Suprapubic skin (tissue), 4 donors: ENCODE results near the gene TBC1D16. TPM values are rescaled to one million over a fixed set of nuclear protein-coding genes. Genes with fewer than 3 reads are reported as not detected.

Source experiments
- DNase-seq, 2 donors: peaks; one replicate each; pipeline ENCODE4 v3.0.0-alpha.2; 2019; ENCODE audit warnings: low spot score in 2 of 2
- H3K27ac ChIP-seq: fragments of 200-600 bp; sonication (generic); one replicate; pipeline ENCODE4 v1.5.1; 2019
- H3K27me3 ChIP-seq: fragments of 200-600 bp; sonication (generic); one replicate; pipeline ENCODE4 v1.5.1; 2019
- H3K36me3 ChIP-seq: fragments of 200-600 bp; sonication (generic); one replicate; pipeline ENCODE4 v1.5.1; 2019
- H3K4me1 ChIP-seq: fragments of 200-600 bp; sonication (generic); one replicate; pipeline ENCODE4 v1.5.1; 2019
- H3K4me3 ChIP-seq: fragments of 200-600 bp; sonication (generic); one replicate; pipeline ENCODE4 v1.5.1; 2019; ENCODE audit warnings: mild to moderate bottlenecking
- H3K9me3 ChIP-seq: fragments of 200-600 bp; sonication (generic); one replicate; pipeline ENCODE4 v1.5.1; 2019
- EP300 ChIP-seq: sonication (generic); formaldehyde crosslinking; IDR thresholded peaks from one replicate; pipeline ENCODE4 v1.6.1; 2017; ENCODE audit warnings: antibody characterized with exemption
- POLR2A ChIP-seq, 2 donors: fragments of 450-650 bp; IDR thresholded peaks; one replicate each; pipeline ENCODE4 v1.6.1; 2017; ENCODE audit warnings: antibody characterized with exemption in 2 of 2, mild to moderate bottlenecking in 2 of 2, moderate library complexity in 2 of 2
- POLR2AphosphoS5 ChIP-seq, 3 donors: sonication (generic); formaldehyde crosslinking; IDR thresholded peaks; one replicate each; pipeline ENCODE4 v1.6.1; 2017; ENCODE audit warnings: antibody characterized with exemption in 3 of 3
- WGBS: methylation state at CpG from one replicate; pipeline ENCODE4 v1.1.5; 2018; 5-methylcytosine and 5-hydroxymethylcytosine counted together
- total RNA-seq, 4 donors: library from RNA; depleted of rRNA; stranded (reverse); fragments of >200 nt; gene quantifications; one replicate each; pipeline ENCODE4 v1.1.0, GENCODE V29; 2016
- TF ChIP-seq, protein P1 (sequence below), 2 donors: fragments of 200-600 bp in 1 of 2; fragments of 450-650 bp in 1 of 2; sonication (generic) in 1 of 2; IDR thresholded peaks; one replicate each; pipeline ENCODE4 v1.5.1; 2016 to 2019; ENCODE audit warnings: antibody characterized with exemption in 2 of 2, mild to moderate bottlenecking in 1 of 2, moderate library complexity in 1 of 2

TBC1D16 gene
- total RNA-seq, 4 donors from 2014 or later, result 18.6 to 33.6 (median 22.7) TPM

GRCh38 chr17:80063830-80064585, 28.3 kb upstream of the TBC1D16 start:
- no peaks in the 10 kb centered on the region for H3K9me3 ChIP-seq
- WGBS, result 82% methylated on average over 17 of the region's 27 CpGs
- no peaks in the 10 kb centered on the region for H3K36me3 ChIP-seq
- no peak overlapping the region for H3K27ac ChIP-seq
- H3K4me3 ChIP-seq, result no peak overlapping the region
- H3K4me1 ChIP-seq, result peaks cover 8% of the 10 kb centered on the region
- DNase-seq, result peak in 1 of 2 donors; percentile 88
- no peak for TF ChIP-seq POLR2A (IDR thresholded peaks at IDR 0.05)
- TF ChIP-seq EP300, result no peak
- TF ChIP-seq, protein P1, sequence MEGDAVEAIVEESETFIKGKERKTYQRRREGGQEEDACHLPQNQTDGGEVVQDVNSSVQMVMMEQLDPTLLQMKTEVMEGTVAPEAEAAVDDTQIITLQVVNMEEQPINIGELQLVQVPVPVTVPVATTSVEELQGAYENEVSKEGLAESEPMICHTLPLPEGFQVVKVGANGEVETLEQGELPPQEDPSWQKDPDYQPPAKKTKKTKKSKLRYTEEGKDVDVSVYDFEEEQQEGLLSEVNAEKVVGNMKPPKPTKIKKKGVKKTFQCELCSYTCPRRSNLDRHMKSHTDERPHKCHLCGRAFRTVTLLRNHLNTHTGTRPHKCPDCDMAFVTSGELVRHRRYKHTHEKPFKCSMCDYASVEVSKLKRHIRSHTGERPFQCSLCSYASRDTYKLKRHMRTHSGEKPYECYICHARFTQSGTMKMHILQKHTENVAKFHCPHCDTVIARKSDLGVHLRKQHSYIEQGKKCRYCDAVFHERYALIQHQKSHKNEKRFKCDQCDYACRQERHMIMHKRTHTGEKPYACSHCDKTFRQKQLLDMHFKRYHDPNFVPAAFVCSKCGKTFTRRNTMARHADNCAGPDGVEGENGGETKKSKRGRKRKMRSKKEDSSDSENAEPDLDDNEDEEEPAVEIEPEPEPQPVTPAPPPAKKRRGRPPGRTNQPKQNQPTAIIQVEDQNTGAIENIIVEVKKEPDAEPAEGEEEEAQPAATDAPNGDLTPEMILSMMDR (IDR thresholded peaks at IDR 0.05), result no peak
- TF ChIP-seq POLR2AphosphoS5 (IDR thresholded peaks at IDR 0.05), result no peak
- no peaks in the 10 kb centered on the region for H3K27me3 ChIP-seq

GRCh38 chr17:80061421-80061820, 25.7 kb upstream of the TBC1D16 start:
- Histone ChIP-seq H3K4me1 (peaks cover 5% of the 10 kb centered on the region), H3K9me3 (no peaks in the 10 kb centered on the region), H3K27ac (no peak overlapping the region), H3K27me3 (no peaks in the 10 kb centered on the region), H3K4me3 (no peak overlapping the region), H3K36me3 (no peaks in the 10 kb centered on the region)
- TF ChIP-seq, protein P1 (IDR thresholded peaks at IDR 0.05), result no peak
- TF ChIP-seq POLR2A (IDR thresholded peaks at IDR 0.05) (no peak), POLR2AphosphoS5 (IDR thresholded peaks at IDR 0.05) (no peak), EP300 (no peak)
- DNase-seq, result no peak
- 77% methylated on average over 12 of the region's 12 CpGs for WGBS

- Histone ChIP-seq H3K4me3 (no peak overlapping the region), H3K36me3 (no peaks in the 10 kb centered on the region), H3K9me3 (no peaks in the 10 kb centered on the region), H3K4me1 (peaks cover 5% of the 10 kb centered on the region), H3K27ac (no peak overlapping the region), H3K27me3 (no peaks in the 10 kb centered on the region)
- TF ChIP-seq POLR2A (IDR thresholded peaks at IDR 0.05) (no peak), EP300 (no peak), POLR2AphosphoS5 (IDR thresholded peaks at IDR 0.05) (no peak)
- TF ChIP-seq, protein P1 (IDR thresholded peaks at IDR 0.05), result no peak
- WGBS, result 63% methylated on average over 4 of the region's 4 CpGs
- DNase-seq, result no peak
Observed at GRCh38 chr17:80060644-80061043, 25.0 kb upstream of the TBC1D16 start.

GRCh38 chr17:80058311-80058955, 22.8 kb upstream of the TBC1D16 start:
- H3K27me3 ChIP-seq, result no peaks in the 10 kb centered on the region
- TF ChIP-seq, protein P1 (IDR thresholded peaks at IDR 0.05), result no peak
- TF ChIP-seq POLR2AphosphoS5 (IDR thresholded peaks at IDR 0.05), result no peak
- TF ChIP-seq POLR2A (IDR thresholded peaks at IDR 0.05), result no peak
- no peak for TF ChIP-seq EP300
- no peaks in the 10 kb centered on the region for H3K9me3 ChIP-seq
- no peaks in the 10 kb centered on the region for H3K36me3 ChIP-seq
- no peaks in the 10 kb centered on the region for H3K4me1 ChIP-seq
- H3K27ac ChIP-seq, result no peak overlapping the region
- 94% methylated on average over 28 of the region's 28 CpGs for WGBS
- no peak overlapping the region for H3K4me3 ChIP-seq
- DNase-seq, result no peak

GRCh38 chr17:80055597-80055996, 19.9 kb upstream of the TBC1D16 start:
- TF ChIP-seq POLR2A (IDR thresholded peaks at IDR 0.05) (no peak), POLR2AphosphoS5 (IDR thresholded peaks at IDR 0.05) (no peak), EP300 (no peak)
- TF ChIP-seq, protein P1 (IDR thresholded peaks at IDR 0.05), result no peak
- WGBS, result 91% methylated on average over 9 of the region's 9 CpGs
- H3K4me1 ChIP-seq, result no peaks in the 10 kb centered on the region
- H3K27ac ChIP-seq, result no peak overlapping the region
- no peaks in the 10 kb centered on the region for H3K9me3 ChIP-seq
- H3K36me3 ChIP-seq, result peaks cover 3% of the 10 kb centered on the region
- DNase-seq, result no peak
- H3K27me3 ChIP-seq, result no peaks in the 10 kb centered on the region
- no peak overlapping the region for H3K4me3 ChIP-seq
